ENCODE data around the gene KLHL35.

KLHL35 gene

GRCh38 chr11:75376175-75376574, 56.8 kb downstream of the KLHL35 start:
- Histone ChIP-seq H3K4me1 (ENCODE audit: control extremely low read depth in 1 of 4, control insufficient read depth in 4 of 4, insufficient read depth in 4 of 4, low read length in 3 of 4) (peaks cover 0 to 44% (median 16%) of the 10 kb centered on the region in 4 experiments), H3K9me3 (ENCODE audit: control extremely low read depth in 1 of 5, control insufficient read depth in 4 of 5, insufficient read depth in 2 of 5, low read depth in 1 of 5, low read length in 4 of 5) (no peaks in the 10 kb centered on the region), H3K27ac (ENCODE audit: insufficient read depth in 1 of 2, low read depth in 1 of 2, low read length in 2 of 2, poor library complexity in 1 of 2, severe bottlenecking in 2 of 2) (no peak overlapping the region), H3K4me3 (ENCODE audit: control insufficient read depth in 1 of 7, extremely low read depth in 1 of 7, insufficient read depth in 4 of 7, low read depth in 2 of 7, low read length in 6 of 7) (no peak overlapping the region), H3K27me3 (replicated peaks in 2 of 5; ENCODE audit: control insufficient read depth in 4 of 5, insufficient read depth in 5 of 5, low read length in 4 of 5) (no peaks in the 10 kb centered on the region), H3K36me3 (ENCODE audit: control insufficient read depth in 4 of 4, insufficient read depth in 4 of 4, low read length in 3 of 4) (no peaks in the 10 kb centered on the region)
- WGBS (ENCODE audit: insufficient coverage), result 91% methylated on average over 9 of the region's 9 CpGs
- ChIA-PET CTCF (interaction anchor here (0.8 to 20.1 kb wide), 9 partner anchors 8 to 69 kb away, joined by 3 to 455 read pairs (median 4); no protein-coding TSS in a partner anchor), POLR2A (no interaction called here)
- no peak for DNase-seq

- Histone ChIP-seq H3K27ac (ENCODE audit: insufficient read depth in 1 of 2, low read depth in 1 of 2, low read length in 2 of 2, poor library complexity in 1 of 2, severe bottlenecking in 2 of 2) (no peak overlapping the region), H3K4me3 (ENCODE audit: control insufficient read depth in 1 of 7, extremely low read depth in 1 of 7, insufficient read depth in 4 of 7, low read depth in 2 of 7, low read length in 6 of 7) (no peak overlapping the region), H3K36me3 (ENCODE audit: control insufficient read depth in 4 of 4, insufficient read depth in 4 of 4, low read length in 3 of 4) (no peaks in the 10 kb centered on the region), H3K27me3 (replicated peaks in 2 of 5; ENCODE audit: control insufficient read depth in 4 of 5, insufficient read depth in 5 of 5, low read length in 4 of 5) (no peaks in the 10 kb centered on the region), H3K4me1 (ENCODE audit: control extremely low read depth in 1 of 4, control insufficient read depth in 4 of 4, insufficient read depth in 4 of 4, low read length in 3 of 4) (peaks cover 0 to 43% (median 11%) of the 10 kb centered on the region in 4 experiments), H3K9me3 (ENCODE audit: control extremely low read depth in 1 of 5, control insufficient read depth in 4 of 5, insufficient read depth in 2 of 5, low read depth in 1 of 5, low read length in 4 of 5) (no peaks in the 10 kb centered on the region)
- POLR2A ChIA-PET, result no interaction called here
- no peak for DNase-seq
- 96% methylated on average over 7 of the region's 8 CpGs for WGBS (ENCODE audit: insufficient coverage)
- CTCF ChIA-PET, result interaction anchor here (0.8 to 20.1 kb wide), 8 partner anchors 9 to 68 kb away, joined by 3 to 455 read pairs (median 4); no protein-coding TSS in a partner anchor
Observed at GRCh38 chr11:75375626-75376025, 57.4 kb downstream of the KLHL35 start.

GRCh38 chr11:75374646-75375045, 58.4 kb downstream of the KLHL35 start:
- ChIA-PET POLR2A (no interaction called here), CTCF (interaction anchor here (1.0 to 20.1 kb wide), 5 partner anchors 8 to 95 kb away, joined by 3 to 455 read pairs (median 6); no protein-coding TSS in a partner anchor)
- Histone ChIP-seq H3K36me3 (ENCODE audit: control insufficient read depth in 4 of 4, insufficient read depth in 4 of 4, low read length in 3 of 4) (no peaks in the 10 kb centered on the region), H3K27me3 (replicated peaks in 2 of 5; ENCODE audit: control insufficient read depth in 4 of 5, insufficient read depth in 5 of 5, low read length in 4 of 5) (no peaks in the 10 kb centered on the region), H3K9me3 (ENCODE audit: control extremely low read depth in 1 of 5, control insufficient read depth in 4 of 5, insufficient read depth in 2 of 5, low read depth in 1 of 5, low read length in 4 of 5) (no peaks in the 10 kb centered on the region), H3K4me1 (ENCODE audit: control extremely low read depth in 1 of 4, control insufficient read depth in 4 of 4, insufficient read depth in 4 of 4, low read length in 3 of 4) (peaks cover 0 to 43% (median 17%) of the 10 kb centered on the region in 4 experiments), H3K27ac (ENCODE audit: insufficient read depth in 1 of 2, low read depth in 1 of 2, low read length in 2 of 2, poor library complexity in 1 of 2, severe bottlenecking in 2 of 2) (no peak overlapping the region), H3K4me3 (ENCODE audit: control insufficient read depth in 1 of 7, extremely low read depth in 1 of 7, insufficient read depth in 4 of 7, low read depth in 2 of 7, low read length in 6 of 7) (no peak overlapping the region)
- DNase-seq, result no peak
- WGBS (ENCODE audit: insufficient coverage), result 100% methylated on average over 3 of the region's 4 CpGs

DNA sequence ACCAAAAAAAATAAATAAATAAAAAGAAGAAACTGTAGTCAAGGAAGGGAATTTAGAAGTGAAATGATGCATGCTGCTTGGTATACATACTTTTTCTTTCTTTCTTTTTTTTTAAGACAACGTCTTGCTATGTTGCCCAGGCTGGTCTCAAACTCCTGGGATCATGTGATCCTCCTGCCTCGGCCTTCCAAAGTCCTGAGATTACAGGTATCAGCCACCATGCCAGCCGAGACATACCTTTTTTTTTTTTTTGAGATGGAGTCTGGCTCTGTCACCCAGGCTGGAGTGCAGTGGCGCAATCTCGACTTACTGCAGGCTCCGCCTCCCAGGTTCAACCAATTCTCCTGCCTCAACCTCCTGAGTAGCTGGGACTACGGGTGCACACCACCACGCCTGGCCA, 59.8 kb downstream of the KLHL35 start:
- H3K36me3 ChIP-seq (ENCODE audit: control insufficient read depth in 4 of 4, insufficient read depth in 4 of 4, low read length in 3 of 4), result no peaks in the 10 kb centered on the region
- H3K27me3 ChIP-seq (replicated peaks in 2 of 5; ENCODE audit: control insufficient read depth in 4 of 5, insufficient read depth in 5 of 5, low read length in 4 of 5), result no peaks in the 10 kb centered on the region
- no peak overlapping the region for H3K4me3 ChIP-seq (ENCODE audit: control insufficient read depth in 1 of 7, extremely low read depth in 1 of 7, insufficient read depth in 4 of 7, low read depth in 2 of 7, low read length in 6 of 7)
- no peak for DNase-seq
- H3K4me1 ChIP-seq (ENCODE audit: control extremely low read depth in 1 of 4, control insufficient read depth in 4 of 4, insufficient read depth in 4 of 4, low read length in 3 of 4), result peaks cover 0 to 49% (median 20%) of the 10 kb centered on the region in 4 experiments
- H3K9me3 ChIP-seq (ENCODE audit: control extremely low read depth in 1 of 5, control insufficient read depth in 4 of 5, insufficient read depth in 2 of 5, low read depth in 1 of 5, low read length in 4 of 5), result peaks cover 0 to 3% (median 0%) of the 10 kb centered on the region in 5 experiments
- ChIA-PET CTCF (interaction anchor here (0.6 to 20.1 kb wide), 8 partner anchors 8 to 40 kb away, joined by 3 to 455 read pairs (median 8); no protein-coding TSS in a partner anchor), POLR2A (interaction anchor here (1.5 kb wide), 1 partner anchor 11 kb away, joined by 5 read pairs; no protein-coding TSS in a partner anchor)
- WGBS (ENCODE audit: insufficient coverage), result 95% methylated on average over 6 of the region's 8 CpGs
- H3K27ac ChIP-seq (ENCODE audit: insufficient read depth in 1 of 2, low read depth in 1 of 2, low read length in 2 of 2, poor library complexity in 1 of 2, severe bottlenecking in 2 of 2), result no peak overlapping the region

Measured in common myeloid progenitor, CD34-positive (primary cell).